Urinary bladder (tissue), 4 donors: ENCODE data around the gene NUP210L. TPM values are rescaled to one million over a fixed set of nuclear protein-coding genes. Genes with fewer than 3 reads are reported as not detected.
A peak's percentile ranks its signal among the peaks of the same experiment; 100 is the strongest.

Source experiments
- DNase-seq: peaks from one replicate; pipeline ENCODE4 v3.0.0-alpha.2; 2015; ENCODE audit errors: extremely low spot score
- H3K27ac ChIP-seq: one replicate; pipeline ENCODE4 v1.5.1; 2013; ENCODE audit warnings: low read depth, mild to moderate bottlenecking, moderate library complexity
- H3K36me3 ChIP-seq: one replicate; pipeline ENCODE4 v1.6.1; 2013; ENCODE audit warnings: mild to moderate bottlenecking, moderate library complexity; ENCODE audit not compliant: insufficient read depth
- H3K4me1 ChIP-seq: one replicate; pipeline ENCODE4 v1.6.1; 2013; ENCODE audit warnings: mild to moderate bottlenecking, moderate library complexity; ENCODE audit not compliant: insufficient read depth
- H3K4me3 ChIP-seq: one replicate; pipeline ENCODE4 v1.5.1; 2013; ENCODE audit warnings: low read depth, low read length
- WGBS: extraction: QIAGEN DNeasy Blood & Tissue Kit; methylation state at CpG from one replicate; pipeline ENCODE4 v1.1.7; 2013; 5-methylcytosine and 5-hydroxymethylcytosine counted together
- polyA plus RNA-seq: library from polyadenylated mRNA; stranded (reverse); fragments of 200-250 nt; gene quantifications from one replicate; pipeline ENCODE4 v1.2.3, GENCODE V29; 2013
- total RNA-seq: library from RNA; depleted of rRNA; stranded (reverse); fragments of >200 nt; gene quantifications from one replicate; pipeline ENCODE4 v1.2.3, GENCODE V29; 2014
- donor health status: healthy with polysubstance abuse.
- donor health status: healthy.

Gene NUP210L
- total and polyA plus RNA-seq, 2 donors = 0.04 to 0.21 TPM

GRCh38 chr1:153970346-153970745 is 184.5 kb downstream of the NUP210L start:
- DNase-seq = no peak
- WGBS = 89% methylated on average over 2 of the region's 2 CpGs
- no peaks in the 10 kb centered on the region for H3K36me3 ChIP-seq
- no peaks in the 10 kb centered on the region for H3K4me1 ChIP-seq
- H3K27ac ChIP-seq = no peak overlapping the region
- H3K4me3 ChIP-seq = no peak overlapping the region

- Histone ChIP-seq H3K4me1 (no peaks in the 10 kb centered on the region), H3K27ac (no peak overlapping the region), H3K4me3 (no peak overlapping the region), H3K36me3 (no peaks in the 10 kb centered on the region)
- 92% methylated on average over 2 of the region's 2 CpGs for WGBS
- DNase-seq = no peak
These were observed 185.9 kb downstream of the NUP210L start for GRCh38 chr1:153968972-153969371.

DNA sequence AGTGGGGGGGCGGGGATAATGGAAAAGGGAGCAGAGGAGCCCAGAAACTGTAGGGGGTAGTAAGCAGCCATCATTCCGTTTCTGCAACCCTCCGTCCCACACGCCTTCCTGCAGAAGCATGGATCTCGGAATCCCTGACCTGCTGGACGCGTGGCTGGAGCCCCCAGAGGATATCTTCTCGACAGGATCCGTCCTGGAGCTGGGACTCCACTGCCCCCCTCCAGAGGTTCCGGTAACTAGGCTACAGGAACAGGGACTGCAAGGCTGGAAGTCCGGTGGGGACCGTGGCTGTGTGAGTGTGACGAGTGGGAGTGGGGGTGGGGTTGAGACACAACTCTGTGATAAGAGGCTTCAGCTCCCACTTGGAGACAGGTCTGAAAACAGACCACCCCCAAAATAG is 186.5 kb downstream of the NUP210L start:
- DNase-seq = no peak

GRCh38 chr1:153968000-153968363 is 186.9 kb downstream of the NUP210L start:
- no peak for DNase-seq
- 1% methylated on average over 8 of the region's 8 CpGs for WGBS
- Histone ChIP-seq H3K4me1 (no peaks in the 10 kb centered on the region), H3K4me3 (peak overlapping the region; percentile 40), H3K36me3 (no peaks in the 10 kb centered on the region), H3K27ac (no peak overlapping the region)

More for the DNA sequence above, 186.5 kb downstream of the NUP210L start:
- Histone ChIP-seq H3K4me1 (no peaks in the 10 kb centered on the region), H3K36me3 (no peaks in the 10 kb centered on the region), H3K4me3 (peak overlapping the region; percentile 40), H3K27ac (no peak overlapping the region)
- 8% methylated on average over 13 of the region's 13 CpGs for WGBS

- WGBS = under 1% methylated on average over 60 of the region's 60 CpGs
These were observed 187.5 kb downstream of the NUP210L start, which contains the start of gene CREB3L4 for GRCh38 chr1:153967107-153967999. TSS of gene CREB3L4 (plus strand) at chr1:153967902. CDS start at chr1:153968526, 624 bp downstream.

GRCh38 chr1:153963850-153964331 is 191.0 kb downstream of the NUP210L start:
- Histone ChIP-seq H3K36me3 (no peaks in the 10 kb centered on the region), H3K4me3 (peak overlapping the region; percentile 64), H3K27ac (peak overlapping the region; percentile 76), H3K4me1 (no peaks in the 10 kb centered on the region)
- WGBS = 1% methylated on average over 22 of the region's 22 CpGs
- DNase-seq = no peak

More at GRCh38 chr1:153967107-153967999, 187.5 kb downstream of the NUP210L start, which contains the start of gene CREB3L4:
- Histone ChIP-seq H3K4me3 (peak within 1 kb of the TSS; percentile 43), H3K4me1 (no peaks in the 10 kb centered on the region), H3K36me3 (no peaks in the 10 kb centered on the region), H3K27ac (peak within 1 kb of the TSS; percentile 83)
- DNase-seq = peak; percentile 96

DNA sequence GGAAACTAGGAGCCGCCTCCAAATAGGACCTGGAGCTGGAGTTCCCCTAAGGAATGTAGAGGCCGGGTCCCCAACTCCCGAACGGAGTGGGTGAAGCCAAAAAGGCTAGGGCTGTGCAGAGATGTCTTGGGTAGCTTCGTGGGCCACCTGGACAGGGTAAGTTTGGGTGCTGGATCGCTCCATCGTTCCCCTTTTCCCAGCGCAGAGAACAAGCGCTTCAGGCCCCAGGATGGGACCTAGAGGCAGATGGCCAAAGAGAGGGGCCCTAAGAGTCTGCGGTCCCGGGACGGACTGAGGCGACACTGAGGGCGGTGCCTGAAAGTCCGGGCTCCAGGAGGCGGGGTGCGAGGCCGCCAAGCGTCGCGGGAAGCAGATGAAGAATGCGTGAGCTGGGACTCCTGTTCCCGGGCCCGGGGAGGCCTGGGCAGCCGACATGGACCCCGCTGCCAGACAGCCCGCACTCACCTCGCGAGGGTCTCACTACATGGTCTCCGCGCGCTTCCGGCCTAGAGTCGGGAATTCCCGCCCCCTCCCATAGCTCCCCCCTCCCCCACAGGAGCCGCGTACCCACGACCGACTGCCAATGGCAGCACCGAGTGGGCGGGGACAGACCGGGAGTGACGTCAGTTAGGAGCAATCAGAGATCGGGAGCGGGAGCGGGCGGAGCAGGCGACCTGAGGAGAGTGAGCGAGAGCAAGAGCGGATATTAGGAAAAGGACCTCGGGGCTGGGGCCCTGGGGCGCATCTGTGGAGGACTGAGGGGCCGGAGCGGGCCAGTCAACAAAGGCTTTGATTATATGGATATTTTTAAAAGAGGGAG is 191.6 kb downstream of the NUP210L start, which contains the start of gene SLC39A1:
Gene SLC39A1, minus strand, starts transcription at position 508 of the 820 bp plus-strand sequence. CDS start 822 bp downstream, outside the sequence.
- DNase-seq = peak; percentile 98
- Histone ChIP-seq H3K27ac (peak within 1 kb of the TSS; percentile 90), H3K4me3 (peak within 1 kb of the TSS; percentile 64), H3K4me1 (no peaks in the 10 kb centered on the region), H3K36me3 (no peaks in the 10 kb centered on the region)
- WGBS = under 1% methylated on average over 54 of the region's 54 CpGs

- Histone ChIP-seq H3K27ac (peak overlapping the region; percentile 90), H3K4me1 (no peaks in the 10 kb centered on the region), H3K4me3 (peak overlapping the region; percentile 64), H3K36me3 (no peaks in the 10 kb centered on the region)
- WGBS = 35% methylated on average over 16 of the region's 16 CpGs
- DNase-seq = no peak
These were observed 192.5 kb downstream of the NUP210L start for GRCh38 chr1:153962088-153963029.

DNA sequence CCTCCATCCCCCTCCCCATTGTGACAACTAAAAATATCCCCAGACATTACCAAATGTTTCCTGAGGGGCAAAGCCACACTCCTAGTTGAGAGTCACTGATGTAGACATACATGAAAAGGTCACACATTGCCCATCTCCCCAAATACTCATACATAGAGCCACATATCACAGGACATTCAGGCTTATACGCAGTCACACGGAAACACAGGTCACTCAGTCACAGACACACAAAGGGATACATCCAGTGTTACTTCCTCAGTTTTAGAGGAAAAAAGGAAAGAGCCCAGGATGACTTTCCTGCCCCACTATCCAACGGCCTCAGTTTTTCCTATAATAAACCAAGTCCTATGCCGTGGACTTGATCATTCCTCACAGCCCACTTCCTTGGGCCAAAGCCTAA is 193.5 kb downstream of the NUP210L start:
- Histone ChIP-seq H3K4me3 (no peak overlapping the region), H3K36me3 (no peaks in the 10 kb centered on the region), H3K27ac (no peak overlapping the region), H3K4me1 (peaks cover 3% of the 10 kb centered on the region)
- no peak for DNase-seq
- WGBS = 70% methylated on average over 4 of the region's 4 CpGs

DNA sequence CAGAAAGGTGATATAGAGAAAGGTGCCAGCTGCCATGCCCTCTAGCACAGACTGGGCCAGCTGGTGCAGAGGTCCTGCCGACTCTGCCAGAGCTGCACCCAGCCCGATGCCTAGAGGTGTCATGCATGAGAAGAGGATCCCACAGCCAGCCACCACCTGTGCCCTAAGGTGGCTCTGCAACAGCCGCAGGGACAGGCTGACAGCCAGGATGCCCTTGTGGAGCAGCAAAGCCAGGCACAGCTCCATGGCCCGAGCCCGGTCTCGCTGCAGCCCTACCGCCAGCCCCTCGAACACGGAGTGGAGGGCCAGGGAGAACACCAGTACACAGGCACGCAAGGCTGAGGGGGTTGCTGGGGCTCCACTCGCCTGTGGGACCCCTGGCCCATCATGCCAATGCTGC is 194.7 kb downstream of the NUP210L start:
- H3K4me3 ChIP-seq = no peak overlapping the region
- H3K36me3 ChIP-seq = no peaks in the 10 kb centered on the region
- H3K27ac ChIP-seq = no peak overlapping the region
- H3K4me1 ChIP-seq = peaks cover 5% of the 10 kb centered on the region
- DNase-seq = no peak
- 95% methylated on average over 11 of the region's 11 CpGs for WGBS

DNA sequence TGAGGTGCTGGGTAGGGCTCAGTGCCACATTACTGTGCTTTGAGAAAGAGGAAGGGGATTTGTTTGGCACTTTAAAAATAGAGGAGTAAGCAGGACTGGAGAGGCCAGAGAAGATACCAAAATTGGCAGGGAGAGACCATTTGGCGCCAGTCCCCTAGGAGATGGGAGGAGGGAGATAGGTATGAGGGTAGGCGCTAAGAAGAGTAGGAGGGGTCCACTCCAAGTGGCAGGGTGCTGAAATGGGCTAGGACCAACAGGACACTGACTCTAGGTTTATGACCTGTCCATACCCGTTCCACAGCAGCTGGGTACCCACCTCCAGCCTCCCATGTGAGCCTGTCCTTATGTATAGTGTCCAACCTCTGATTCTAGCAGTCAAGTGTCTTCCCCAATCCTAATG is 195.4 kb downstream of the NUP210L start:
- Histone ChIP-seq H3K4me1 (peaks cover 5% of the 10 kb centered on the region), H3K4me3 (no peak overlapping the region), H3K27ac (no peak overlapping the region), H3K36me3 (no peaks in the 10 kb centered on the region)
- DNase-seq = no peak
- 53% methylated on average over 3 of the region's 3 CpGs for WGBS

DNA sequence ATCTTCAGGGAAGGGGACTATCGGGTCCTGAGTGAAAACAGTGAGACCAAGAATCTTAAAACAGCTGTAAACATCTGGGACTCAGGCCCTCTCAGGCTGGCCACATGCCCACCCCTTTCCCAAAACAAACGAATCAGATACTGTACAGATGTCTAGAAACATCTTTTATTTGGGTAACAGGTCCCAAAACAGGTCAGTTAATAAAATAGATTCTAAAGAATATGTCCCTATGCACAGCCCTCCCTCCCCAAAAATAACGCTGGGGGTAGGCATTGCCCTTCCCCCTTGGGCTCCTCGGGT is 196.0 kb downstream of the NUP210L start:
- H3K4me1 ChIP-seq = peaks cover 5% of the 10 kb centered on the region
- 10% methylated on average over 4 of the region's 4 CpGs for WGBS
- no peaks in the 10 kb centered on the region for H3K36me3 ChIP-seq
- DNase-seq = no peak
- H3K4me3 ChIP-seq = no peak overlapping the region
- no peak overlapping the region for H3K27ac ChIP-seq
